IMR-90 (cell line): ENCODE results near the gene CDK5RAP2. TPM values are rescaled to one million over a fixed set of nuclear protein-coding genes. Genes with fewer than 3 reads are reported as not detected.

Experiments used
- ATAC-seq: fragments of 200-7000 bp; cut with Tn5 transposase; 2 replicates; pipeline ENCODE4 v1.9.1; 2020; ENCODE audit warnings: low read depth, mild to moderate bottlenecking, moderate library complexity
- BruUV-seq: library from RNA; stranded (reverse); fragments of 400-500 nt; replicated peaks from 2 replicates; lab custom pipeline; 2021; lab: Mats Ljungman, UMichigan
- CTCF ChIA-PET: fragments of 300-600 bp; formaldehyde crosslinking; extraction: SDS; loops from one replicate; lab custom pipeline; 2021; ENCODE audit warnings: antibody characterized with exemption; lab: Yijun Ruan, JAX
- POLR2A ChIA-PET: fragments of 300-600 bp; sonication (Branson Sonifier 250); formaldehyde crosslinking; loops from one replicate; lab custom pipeline; 2022; ENCODE audit warnings: antibody characterized with exemption; ENCODE audit not compliant: unreplicated experiment; lab: Charles Lee
- DNase-seq: peaks from one replicate; pipeline ENCODE4 v3.0.0; 2013
- H2AFZ ChIP-seq: replicated peaks from 2 replicates; pipeline ENCODE3; 2013; ENCODE audit warnings: low read length, mild to moderate bottlenecking; ENCODE audit not compliant: poor library complexity
- H2AK5ac ChIP-seq: 2 replicates; pipeline ENCODE4 v1.6.1; 2013; ENCODE audit warnings: low read depth, low read length, inconsistent platforms
- H2AK9ac ChIP-seq: replicated peaks from 2 replicates; pipeline ENCODE3; 2013; ENCODE audit warnings: mild to moderate bottlenecking, low read depth, low read length, moderate library complexity; ENCODE audit not compliant: poor library complexity
- H2BK120ac ChIP-seq: 2 replicates; pipeline ENCODE4 v1.6.1; 2013; ENCODE audit warnings: low read depth, low read length, inconsistent platforms
- H2BK15ac ChIP-seq: 3 replicates; pipeline ENCODE4 v1.6.1; 2013; ENCODE audit warnings: low read depth, low read length, inconsistent platforms
- H2BK20ac ChIP-seq: 2 replicates; pipeline ENCODE4 v1.6.1; 2013; ENCODE audit warnings: low read depth, mild to moderate bottlenecking, inconsistent platforms, low read length, moderate library complexity
- H2BK5ac ChIP-seq: 2 replicates; pipeline ENCODE4 v1.6.1; 2013; ENCODE audit warnings: mild to moderate bottlenecking, low read depth, low read length, inconsistent platforms; ENCODE audit not compliant: poor library complexity, severe bottlenecking
- H3K14ac ChIP-seq: replicated peaks from 2 replicates; pipeline ENCODE4 v1.6.1; 2013; ENCODE audit warnings: low read depth, low read length, inconsistent platforms
- H3K18ac ChIP-seq: 2 replicates; pipeline ENCODE4 v1.6.1; 2013; ENCODE audit warnings: low read depth, low read length, control low read depth
- H3K23ac ChIP-seq: 2 replicates; pipeline ENCODE4 v1.6.1; 2013; ENCODE audit warnings: low read depth, low read length, inconsistent platforms
- H3K27ac ChIP-seq: 2 replicates; pipeline ENCODE4 v1.5.1; 2013; ENCODE audit warnings: mild to moderate bottlenecking, control low read depth, low read length; ENCODE audit not compliant: insufficient read depth
- H3K27me3 ChIP-seq: 2 replicates; pipeline ENCODE4 v1.6.1; 2013; ENCODE audit warnings: low read length; ENCODE audit not compliant: control insufficient read depth, insufficient read depth
- H3K36me3 ChIP-seq: 2 replicates; pipeline ENCODE4 v1.6.1; 2013; ENCODE audit warnings: low read length, mixed read lengths; ENCODE audit not compliant: control insufficient read depth, insufficient read depth
- H3K4ac ChIP-seq: 2 replicates; pipeline ENCODE4 v1.6.1; 2013; ENCODE audit warnings: low read depth, low read length, inconsistent platforms
- H3K4me1 ChIP-seq: 2 replicates; pipeline ENCODE4 v1.6.1; 2013; ENCODE audit warnings: low read length, mixed read lengths; ENCODE audit not compliant: control insufficient read depth, insufficient read depth
- H3K4me2 ChIP-seq: 2 replicates; pipeline ENCODE4 v1.6.1; 2013; ENCODE audit warnings: low read depth, mild to moderate bottlenecking, control low read depth, low read length, moderate library complexity
- H3K4me3 ChIP-seq: 2 replicates; pipeline ENCODE4 v1.5.1; 2013; ENCODE audit warnings: low read depth, mild to moderate bottlenecking, control low read depth, low read length, moderate library complexity; ENCODE audit not compliant: insufficient read depth
- H3K56ac ChIP-seq: 2 replicates; pipeline ENCODE4 v1.6.1; 2013; ENCODE audit warnings: low read length, inconsistent platforms; ENCODE audit not compliant: insufficient read depth; ENCODE audit errors: extremely low read depth
- H3K79me1 ChIP-seq, 2 experiments: 2 replicates each; pipeline ENCODE4 v1.6.1; 2013; ENCODE audit warnings: low read length in 2 of 2, inconsistent platforms in 1 of 2, low read depth in 1 of 2
- H3K9ac ChIP-seq: 2 replicates; pipeline ENCODE4 v1.6.1; 2013; ENCODE audit warnings: low read depth, low read length, control low read depth
- H3K9me1 ChIP-seq: 2 replicates; pipeline ENCODE4 v1.6.1; 2013; ENCODE audit warnings: low read length, inconsistent platforms; ENCODE audit not compliant: insufficient read depth
- H3K9me3 ChIP-seq: 2 replicates; pipeline ENCODE4 v1.6.1; 2013; ENCODE audit warnings: low read length; ENCODE audit not compliant: control insufficient read depth, insufficient read depth
- H4K20me1 ChIP-seq: 2 replicates; pipeline ENCODE4 v1.6.1; 2013; ENCODE audit warnings: low read length, inconsistent platforms; ENCODE audit not compliant: insufficient read depth
- H4K5ac ChIP-seq: 2 replicates; pipeline ENCODE4 v1.6.1; 2013; ENCODE audit warnings: mild to moderate bottlenecking, low read depth, low read length, control low read depth
- H4K8ac ChIP-seq, 2 experiments: 2 replicates each; pipeline ENCODE4 v1.6.1; 2013; ENCODE audit warnings: low read depth in 2 of 2, low read length in 2 of 2, control low read depth in 1 of 2, inconsistent platforms in 1 of 2
- H4K91ac ChIP-seq: 2 replicates; pipeline ENCODE4 v1.6.1; 2013; ENCODE audit warnings: low read depth, low read length, inconsistent platforms; ENCODE audit not compliant: insufficient read depth
- BHLHE40 ChIP-seq: fragments of 150-350 bp; IDR thresholded peaks from 2 replicates; pipeline ENCODE4 v1.6.1; 2016; ENCODE audit warnings: mild to moderate bottlenecking, low read depth, low read length
- CEBPB ChIP-seq: IDR thresholded peaks from 2 replicates; pipeline ENCODE4 v1.6.1; 2012; ENCODE audit warnings: low read depth, low read length, improper control_type of control experiment
- CHD1 ChIP-seq: IDR thresholded peaks from 2 replicates; pipeline ENCODE4 v1.6.1; 2012; ENCODE audit warnings: low read depth, low read length, improper control_type of control experiment
- CTCF ChIP-seq: conservative IDR thresholded peaks from 2 replicates; pipeline ENCODE4 v1.5.1; 2012; ENCODE audit warnings: mild to moderate bottlenecking, low read depth, low read length, improper control_type of control experiment
- ELK1 ChIP-seq: fragments of 150-350 bp; IDR thresholded peaks from 2 replicates; pipeline ENCODE4 v1.6.1; 2016; ENCODE audit warnings: low read depth, mild to moderate bottlenecking, low read length, moderate library complexity, borderline replicate concordance
- FOS ChIP-seq: fragments of 150-350 bp; IDR thresholded peaks from 2 replicates; pipeline ENCODE4 v1.6.1; 2016; ENCODE audit warnings: low read depth, low read length
- MAFK ChIP-seq: IDR thresholded peaks from 2 replicates; pipeline ENCODE4 v1.6.1; 2012; ENCODE audit warnings: low read depth, low read length, improper control_type of control experiment
- MAZ ChIP-seq: IDR thresholded peaks from 2 replicates; pipeline ENCODE4 v1.6.1; 2012; ENCODE audit warnings: low read depth, mild to moderate bottlenecking, low read length, improper control_type of control experiment, moderate library complexity, borderline replicate concordance
- MXI1 ChIP-seq: IDR thresholded peaks from 2 replicates; pipeline ENCODE4 v1.6.1; 2012; ENCODE audit warnings: low read depth, mild to moderate bottlenecking, low read length, moderate library complexity, borderline replicate concordance
- NFE2L2 ChIP-seq: fragments of 150-350 bp; IDR thresholded peaks from 2 replicates; pipeline ENCODE4 v1.6.1; 2016; ENCODE audit warnings: low read depth, mild to moderate bottlenecking, low read length
- POLR2A ChIP-seq: IDR thresholded peaks from 2 replicates; pipeline ENCODE4 v1.6.1; 2012; ENCODE audit warnings: mild to moderate bottlenecking, low read depth, low read length
- RAD21 ChIP-seq: IDR thresholded peaks from 2 replicates; pipeline ENCODE4 v1.6.1; 2012; ENCODE audit warnings: low read length, improper control_type of control experiment
- RCOR1 ChIP-seq: IDR thresholded peaks from 2 replicates; pipeline ENCODE4 v1.6.1; 2012; ENCODE audit warnings: mild to moderate bottlenecking, low read length, improper control_type of control experiment; ENCODE audit not compliant: insufficient replicate concordance
- RFX5 ChIP-seq: IDR thresholded peaks from 2 replicates; pipeline ENCODE4 v1.8.0; 2012; ENCODE audit warnings: low read depth, mild to moderate bottlenecking, low read length, moderate library complexity
- SMC3 ChIP-seq: fragments of 150-350 bp; IDR thresholded peaks from 2 replicates; pipeline ENCODE4 v1.6.1; 2016; ENCODE audit warnings: low read depth, mild to moderate bottlenecking, antibody characterized with exemption, low read length, moderate library complexity
- USF2 ChIP-seq: fragments of 150-350 bp; IDR thresholded peaks from 2 replicates; pipeline ENCODE4 v1.6.1; 2017; ENCODE audit warnings: mild to moderate bottlenecking, antibody characterized with exemption, low read length, low read depth
- WGBS, 2 experiments: methylation state at CpG; one replicate each; pipeline versions ENCODE4 v1.1.5 to v1.1.7; 2013; ENCODE audit warnings: missing lambda C conversion rate in 2 of 2; ENCODE audit not compliant: insufficient read length in 1 of 2; ENCODE audit errors: extremely low coverage in 2 of 2; 5-methylcytosine and 5-hydroxymethylcytosine counted together
- dilution Hi-C: fragments of 300-500 bp; cut with HindIII; formaldehyde crosslinking; loops from one replicate; pipeline ENCODE4 v1.14.3; 2018; ENCODE audit warnings: low sequenced_read_pairs; ENCODE audit not compliant: unreplicated experiment
- in situ Hi-C: fragments of 300-500 bp; cut with MboI; formaldehyde crosslinking; loops from 3 replicates; pipeline ENCODE4 v1.14.3; 2019; ENCODE audit warnings: low sequenced_read_pairs, inconsistent platforms, mixed read lengths
- intact Hi-C: fragments of 100-400 bp; cut with micrococcal nuclease; formaldehyde crosslinking; loops from 2 replicates; pipeline ENCODE4 v1.10.0; 2022
- polyA plus RNA-seq, 3 experiments: library from polyadenylated mRNA; depleted of rRNA; stranded (reverse); fragments of >200 nt; gene quantifications; 2 replicates each; pipeline ENCODE4 v1.2.3, GENCODE V29; 2012; ENCODE audit warnings: low replicate concordance in 1 of 3
- total RNA-seq: library from RNA; depleted of rRNA; stranded (reverse); fragments of >200 nt; gene quantifications from 2 replicates; pipeline ENCODE4 v1.2.3, GENCODE V29; 2012

Gene CDK5RAP2
- total and polyA plus RNA-seq, 2 of the 4 experiments (the other 2 are of a cell fraction): 29.5 to 31.7 TPM

- H3K27ac ChIP-seq: no peak overlapping the region
- BruUV-seq: no TSS peak
- no peak overlapping the region for H4K8ac ChIP-seq
- DNase-seq (peak; percentile 40), ATAC-seq (no peak)
- in situ Hi-C loops: no loop called here
- dilution Hi-C loops: no loop called here
- H2AFZ ChIP-seq: no peak overlapping the region
- H3K4me3 ChIP-seq: no peak overlapping the region
- H3K4me1 ChIP-seq: peaks cover 1% of the 10 kb centered on the region; the same call in 1 of the 2 replicates
- CTCF ChIA-PET: no interaction called here
- H3K56ac ChIP-seq: no peak overlapping the region
- no CpG with 5 or more reads among the region's 4 CpGs for WGBS, 2 experiments
- TF ChIP-seq RFX5 (no peak), POLR2A (no peak), CHD1 (no peak), SMC3 (no peak), USF2 (no peak), MXI1 (no peak), RAD21 (no peak), CTCF (no peak), NFE2L2 (no peak), RCOR1 (no peak), CEBPB (no peak), FOS (no peak), MAFK (no peak), BHLHE40 (no peak), ELK1 (no peak), MAZ (no peak)
- POLR2A ChIA-PET: no interaction called here
- no peak overlapping the region for H2BK15ac ChIP-seq
- H3K36me3 ChIP-seq: no peaks in the 10 kb centered on the region
- H3K79me1 ChIP-seq: no peaks in the 10 kb centered on the region
- H4K5ac ChIP-seq: no peak overlapping the region
- H3K27me3 ChIP-seq: no peaks in the 10 kb centered on the region
- no peak overlapping the region for H3K4me2 ChIP-seq
- no peak overlapping the region for H3K4ac ChIP-seq
- no peak overlapping the region for H3K23ac ChIP-seq
- no peak overlapping the region for H2BK120ac ChIP-seq
- no peak overlapping the region for H3K14ac ChIP-seq
- no peak overlapping the region for H2BK5ac ChIP-seq
- H2AK9ac ChIP-seq: no peak overlapping the region
- intact Hi-C loops: no loop called here
- H2BK20ac ChIP-seq: no peak overlapping the region
- H3K18ac ChIP-seq: no peak overlapping the region
- no peak overlapping the region for H3K9ac ChIP-seq
- H4K91ac ChIP-seq: no peak overlapping the region
- no peaks in the 10 kb centered on the region for H4K20me1 ChIP-seq
- no peaks in the 10 kb centered on the region for H3K9me3 ChIP-seq
- no peak overlapping the region for H2AK5ac ChIP-seq
- H3K9me1 ChIP-seq: no peaks in the 10 kb centered on the region; the same call in 1 of the 2 replicates
Observed at GRCh38 chr9:120360046-120360445, 219.9 kb downstream of the CDK5RAP2 start.
